Measurements from ENCODE around the gene HNF1B.

Gene HNF1B

GRCh38 chr17:37744961-37745800 is at the start of gene HNF1B:
Gene HNF1B (minus strand): TSS chr17:37745059. CDS start chr17:37744884, 175 bp downstream.
- no peak for DNase-seq (ENCODE audit: low read depth)
- no peak within 1 kb of the TSS for H3K4me3 ChIP-seq (ENCODE audit: low read length)
- 0 out of 2 replicates have a peak, but pooled peaks have one; percentile 15 for TF ChIP-seq CTCF (conservative IDR thresholded peaks at IDR 0.05; ENCODE audit: low read length)

- H3K4me3 ChIP-seq (ENCODE audit: low read length) = no peak overlapping the region
- DNase-seq (ENCODE audit: low read depth) = peak; percentile 75
- no peak for TF ChIP-seq CTCF (conservative IDR thresholded peaks at IDR 0.05; ENCODE audit: low read length)
Measured at GRCh38 chr17:37792787-37793186, 47.9 kb upstream of the HNF1B start.

GRCh38 chr17:37791447-37792399 is 46.9 kb upstream of the HNF1B start:
- no peak overlapping the region for H3K4me3 ChIP-seq (ENCODE audit: low read length)
- peak; percentile 55 for TF ChIP-seq CTCF (conservative IDR thresholded peaks at IDR 0.05; ENCODE audit: low read length)
- DNase-seq (ENCODE audit: low read depth) = peak; percentile 68

GRCh38 chr17:37789771-37790541 is 45.1 kb upstream of the HNF1B start:
- no peak for DNase-seq (ENCODE audit: low read depth)
- no peak for TF ChIP-seq CTCF (conservative IDR thresholded peaks at IDR 0.05; ENCODE audit: low read length)

GRCh38 chr17:37789021-37789565 is 44.2 kb upstream of the HNF1B start:
- TF ChIP-seq CTCF (conservative IDR thresholded peaks at IDR 0.05; ENCODE audit: low read length) = no peak
- DNase-seq (ENCODE audit: low read depth) = no peak

More at GRCh38 chr17:37789771-37790541, 45.1 kb upstream of the HNF1B start:
- H3K4me3 ChIP-seq (ENCODE audit: low read length) = no peak overlapping the region

GRCh38 chr17:37788526-37788925 is 43.7 kb upstream of the HNF1B start:
- no peak for DNase-seq (ENCODE audit: low read depth)
- TF ChIP-seq CTCF (conservative IDR thresholded peaks at IDR 0.05; ENCODE audit: low read length) = no peak
- no peak overlapping the region for H3K4me3 ChIP-seq (ENCODE audit: low read length)

More at GRCh38 chr17:37789021-37789565, 44.2 kb upstream of the HNF1B start:
- H3K4me3 ChIP-seq (ENCODE audit: low read length) = no peak overlapping the region

All from AG10803 (cell line).